Epithelial cell of esophagus (primary cell): Measurements from ENCODE around the gene MS4A10.
"Not testable (repeated sequence)": the region's sequence is repeated elsewhere in the genome, so short reads cannot be mapped to it uniquely, and the experiment has no call there.

Experiments
- DNase-seq: peaks from one replicate; pipeline ENCODE4 v3.0.0; 2010; ENCODE audit warnings: low read depth
- H3K4me3 ChIP-seq: 2 replicates; pipeline ENCODE4 v1.5.1; 2011; ENCODE audit warnings: mild to moderate bottlenecking, low read length, control low read depth
- CTCF ChIP-seq: IDR thresholded peaks from 2 replicates; pipeline ENCODE4 v1.5.1; 2011; ENCODE audit warnings: low read depth, mild to moderate bottlenecking, low read length, control low read depth, inconsistent platforms; ENCODE audit not compliant: insufficient read depth; ENCODE audit errors: missing control alignments

MS4A10 gene

DNA sequence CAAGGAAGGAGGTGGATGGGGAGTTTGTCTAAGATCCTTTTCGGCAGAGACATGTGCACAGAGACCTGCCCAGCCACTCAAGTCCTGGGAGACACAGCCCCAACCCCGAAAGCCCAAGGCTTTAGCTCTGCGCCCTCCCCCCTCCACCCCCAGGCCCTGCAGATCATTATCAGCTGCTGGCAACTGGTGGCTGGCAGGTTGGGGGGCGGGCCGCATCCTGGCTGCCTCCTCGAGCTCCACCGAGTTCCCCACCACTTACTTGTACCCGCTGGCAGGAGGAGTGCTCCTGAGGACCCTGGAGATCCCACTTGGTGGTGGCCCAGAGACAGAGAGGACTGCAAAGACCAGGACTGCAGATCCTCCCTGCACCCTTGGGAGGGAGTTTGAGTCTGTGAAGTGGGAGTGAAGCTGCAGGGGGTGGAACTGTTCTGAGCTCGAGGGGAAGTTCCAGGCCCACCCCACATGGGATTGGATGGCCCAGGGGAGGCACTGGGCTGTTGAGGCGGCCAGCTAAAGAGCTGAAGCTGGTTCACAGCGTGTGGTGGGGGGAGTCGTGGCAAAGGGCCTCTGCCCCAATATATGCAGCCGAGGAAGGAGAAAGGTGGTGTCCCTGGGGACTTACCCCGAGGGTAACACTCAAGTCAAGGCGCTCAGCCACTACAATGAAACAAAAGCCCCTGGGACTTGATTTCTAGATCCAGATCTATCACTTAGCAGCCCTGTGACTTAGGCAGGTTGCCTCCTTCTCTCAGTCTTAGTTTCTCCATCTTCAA, 36.9 kb downstream of the MS4A10 start:
- no peak for DNase-seq
- no peak overlapping the region for H3K4me3 ChIP-seq
- TF ChIP-seq CTCF = no peak

DNA sequence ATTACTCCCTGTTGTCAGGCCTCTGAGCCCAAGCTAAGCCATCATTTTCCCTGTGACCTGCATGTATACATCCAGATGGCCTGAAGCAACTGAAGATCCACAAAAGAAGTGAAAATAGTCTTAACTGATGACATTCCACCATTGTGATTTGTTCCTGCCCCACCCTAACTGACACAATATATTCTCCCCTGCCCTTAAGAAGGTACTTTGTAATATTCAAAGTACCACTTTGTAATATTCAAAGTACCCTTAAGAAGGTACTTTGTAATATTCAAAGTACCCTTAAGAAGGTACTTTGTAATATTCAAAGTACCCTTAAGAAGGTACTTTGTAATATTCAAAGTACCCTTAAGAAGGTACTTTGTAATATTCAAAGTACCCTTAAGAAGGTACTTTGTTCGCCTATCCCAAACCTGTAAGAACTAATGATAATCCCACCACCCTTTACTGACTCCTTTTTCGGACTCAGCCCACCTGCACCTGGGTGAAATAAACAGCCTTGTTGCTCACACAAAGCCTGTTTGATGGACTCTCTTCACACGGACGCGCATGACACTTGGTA, 38.7 kb downstream of the MS4A10 start:
- H3K4me3 ChIP-seq = not testable (repeated sequence)

GRCh38 chr11:60825118-60825517, 40.0 kb downstream of the MS4A10 start:
- no peak for DNase-seq
- no peak for TF ChIP-seq CTCF
- no peak overlapping the region for H3K4me3 ChIP-seq

More for the DNA sequence above, 38.7 kb downstream of the MS4A10 start:
- DNase-seq = not testable (repeated sequence)

DNA sequence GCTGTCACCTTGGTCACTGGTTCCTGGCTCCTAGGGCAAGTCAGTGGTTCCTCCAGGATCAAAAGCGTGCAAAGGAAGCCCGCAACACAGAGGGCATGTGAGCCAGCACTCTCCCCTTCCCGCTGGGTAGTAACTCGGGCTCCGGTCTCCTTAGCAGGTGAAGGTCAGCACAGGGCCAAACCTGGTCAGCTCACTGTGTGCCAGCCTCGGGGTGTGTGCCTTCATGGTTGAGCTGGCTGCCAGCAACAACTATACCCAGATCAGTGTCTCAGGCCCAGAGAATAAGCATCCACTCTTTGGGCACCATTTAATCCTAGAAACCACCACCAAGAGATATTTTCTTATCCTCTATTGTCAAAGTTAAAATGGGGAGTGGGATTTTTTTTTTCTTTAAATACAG, 40.7 kb downstream of the MS4A10 start:
- no peak for DNase-seq
- TF ChIP-seq CTCF = no peak
- no peak overlapping the region for H3K4me3 ChIP-seq

GRCh38 chr11:60830478-60831142, 45.5 kb downstream of the MS4A10 start:
- DNase-seq = peak; percentile 91
- TF ChIP-seq CTCF = no peak
- peak overlapping the region; percentile 4 for H3K4me3 ChIP-seq

GRCh38 chr11:60831143-60831500, 46.0 kb downstream of the MS4A10 start:
- peak; percentile 86 for DNase-seq
- TF ChIP-seq CTCF = peak; percentile 96
- peak overlapping the region; percentile 4 for H3K4me3 ChIP-seq

DNA sequence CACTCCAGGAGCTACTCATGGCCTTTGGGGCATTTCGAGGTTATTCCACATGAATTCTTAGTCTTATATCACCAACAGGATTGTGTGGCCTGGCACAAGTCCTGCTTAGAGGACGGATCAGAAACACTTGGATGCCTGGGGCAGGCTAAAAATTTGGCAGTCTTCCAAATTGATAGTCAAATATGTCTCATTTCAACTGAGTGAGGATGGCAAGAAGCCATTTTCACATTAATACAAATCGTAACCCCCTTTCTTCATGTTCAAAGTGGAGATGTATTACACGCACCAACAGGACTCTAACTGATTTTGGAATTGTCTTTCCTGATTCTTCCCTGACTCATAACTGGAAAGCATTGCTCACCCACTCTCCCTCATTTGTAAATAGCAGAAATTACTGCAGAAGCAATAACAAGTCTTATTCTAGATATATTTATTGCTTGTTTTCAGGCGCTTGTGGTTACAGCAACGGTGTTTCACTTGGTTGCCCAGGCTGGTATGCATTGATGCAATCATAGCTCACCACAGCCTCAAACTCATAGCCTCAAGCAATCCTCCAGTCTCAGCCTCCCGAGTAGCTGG, 46.5 kb downstream of the MS4A10 start:
- H3K4me3 ChIP-seq = no peak overlapping the region
- peak; percentile 74 for DNase-seq

More for the DNA sequence above, 46.5 kb downstream of the MS4A10 start:
- TF ChIP-seq CTCF = no peak
